Measurements from ENCODE around the gene BLACAT1.

The BLACAT1 gene

GRCh38 chr1:205455581-205456382 is at the start of gene BLACAT1:
Gene BLACAT1 (minus strand): TSS chr1:205456045.
- no peak for DNase-seq (ENCODE audit: low read depth, low spot score)
- H3K27ac ChIP-seq, result no peak within 1 kb of the TSS

- H3K27ac ChIP-seq, result no peak overlapping the region
- no peak for DNase-seq (ENCODE audit: low read depth, low spot score)
Observed at GRCh38 chr1:205505076-205505729, 49.4 kb upstream of the BLACAT1 start.

GRCh38 chr1:205504311-205505075 is 48.6 kb upstream of the BLACAT1 start, which contains the start of gene CDK18:
Gene CDK18 (plus strand): TSS chr1:205504669. CDS start chr1:205523168, 18,499 bp downstream.
- no peak within 1 kb of the TSS for H3K27ac ChIP-seq
- DNase-seq (ENCODE audit: low read depth, low spot score), result no peak

- DNase-seq (ENCODE audit: low read depth, low spot score), result no peak
- H3K27ac ChIP-seq, result no peak overlapping the region
Observed at GRCh38 chr1:205502992-205503391, 47.1 kb upstream of the BLACAT1 start.

GRCh38 chr1:205502111-205502810 is 46.4 kb upstream of the BLACAT1 start:
- DNase-seq (ENCODE audit: low read depth, low spot score), result no peak
- no peak overlapping the region for H3K27ac ChIP-seq

- DNase-seq (ENCODE audit: low read depth, low spot score), result no peak
- no peak overlapping the region for H3K27ac ChIP-seq
Observed at GRCh38 chr1:205500240-205501233, 44.7 kb upstream of the BLACAT1 start.

GRCh38 chr1:205499789-205500188 is 43.9 kb upstream of the BLACAT1 start:
- DNase-seq (ENCODE audit: low read depth, low spot score), result no peak
- H3K27ac ChIP-seq, result no peak overlapping the region

GRCh38 chr1:205497351-205497750 is 41.5 kb upstream of the BLACAT1 start:
- DNase-seq (ENCODE audit: low read depth, low spot score), result no peak
- H3K27ac ChIP-seq, result no peak overlapping the region

- DNase-seq (ENCODE audit: low read depth, low spot score), result no peak
- no peak overlapping the region for H3K27ac ChIP-seq
Observed at GRCh38 chr1:205496661-205497060, 40.8 kb upstream of the BLACAT1 start.

- DNase-seq (ENCODE audit: low read depth, low spot score), result no peak
- H3K27ac ChIP-seq, result no peak overlapping the region
Observed at GRCh38 chr1:205495237-205495823, 39.5 kb upstream of the BLACAT1 start.

GRCh38 chr1:205494115-205494514 is 38.3 kb upstream of the BLACAT1 start:
- no peak overlapping the region for H3K27ac ChIP-seq
- DNase-seq (ENCODE audit: low read depth, low spot score), result no peak

GRCh38 chr1:205493241-205494085 is 37.6 kb upstream of the BLACAT1 start:
- no peak overlapping the region for H3K27ac ChIP-seq
- no peak for DNase-seq (ENCODE audit: low read depth, low spot score)

GRCh38 chr1:205492774-205493173 is 36.9 kb upstream of the BLACAT1 start:
- DNase-seq (ENCODE audit: low read depth, low spot score), result no peak
- no peak overlapping the region for H3K27ac ChIP-seq

GRCh38 chr1:205492201-205492667 is 36.4 kb upstream of the BLACAT1 start:
- DNase-seq (ENCODE audit: low read depth, low spot score), result no peak
- H3K27ac ChIP-seq, result no peak overlapping the region

GRCh38 chr1:205491794-205492193 is 35.9 kb upstream of the BLACAT1 start:
- DNase-seq (ENCODE audit: low read depth, low spot score), result no peak
- H3K27ac ChIP-seq, result no peak overlapping the region

- no peak overlapping the region for H3K27ac ChIP-seq
- DNase-seq (ENCODE audit: low read depth, low spot score), result no peak
Observed at GRCh38 chr1:205488074-205488723, 32.4 kb upstream of the BLACAT1 start.

- DNase-seq (ENCODE audit: low read depth, low spot score), result no peak
- no peak overlapping the region for H3K27ac ChIP-seq
Observed at GRCh38 chr1:205486258-205486657, 30.4 kb upstream of the BLACAT1 start.

Measured in epithelial cell of prostate (primary cell).